ENCODE data around the gene RIOX2.

RIOX2 gene

GRCh38 chr3:97954228-97954827 lies 17.9 kb downstream of the RIOX2 start:
- DNase-seq = no peak

GRCh38 chr3:97952872-97953271 lies 19.4 kb downstream of the RIOX2 start:
- DNase-seq = no peak

- DNase-seq = no peak
Observed at GRCh38 chr3:97952280-97952679, 20.0 kb downstream of the RIOX2 start.

GRCh38 chr3:97950360-97950759 lies 21.9 kb downstream of the RIOX2 start:
- no peak for DNase-seq

GRCh38 chr3:97949743-97950142 lies 22.5 kb downstream of the RIOX2 start:
- no peak for DNase-seq

- no peak for DNase-seq
Observed at GRCh38 chr3:97949110-97949485, 23.1 kb downstream of the RIOX2 start.

- DNase-seq = no peak
Observed at GRCh38 chr3:97948351-97949109, 23.7 kb downstream of the RIOX2 start.

GRCh38 chr3:97942801-97943546 lies 29.3 kb downstream of the RIOX2 start:
- no peak for DNase-seq

GRCh38 chr3:97940034-97940433 lies 32.2 kb downstream of the RIOX2 start:
- no peak for DNase-seq

GRCh38 chr3:97939401-97939800 lies 32.8 kb downstream of the RIOX2 start:
- no peak for DNase-seq

- DNase-seq = no peak
Observed at GRCh38 chr3:97938444-97938843, 33.8 kb downstream of the RIOX2 start.

- DNase-seq = peak in 12 of 56 donors; percentile 12 to 84 (median 50)
Observed at GRCh38 chr3:97937205-97937604, 35.0 kb downstream of the RIOX2 start.

GRCh38 chr3:97935842-97936241 lies 36.4 kb downstream of the RIOX2 start:
- no peak for DNase-seq

- DNase-seq = no peak
Observed at GRCh38 chr3:97934980-97935695, 37.1 kb downstream of the RIOX2 start.

- DNase-seq = no peak
Observed at GRCh38 chr3:97932387-97932801, 39.8 kb downstream of the RIOX2 start.

- DNase-seq = peak in 2 of 56 donors; percentile 13 to 45
Observed at GRCh38 chr3:97931218-97931617, 41.0 kb downstream of the RIOX2 start.

GRCh38 chr3:97930018-97930417 lies 42.2 kb downstream of the RIOX2 start:
- no peak for DNase-seq

- DNase-seq = no peak
Observed at GRCh38 chr3:97928986-97929385, 43.2 kb downstream of the RIOX2 start.

- DNase-seq = no peak
Observed at GRCh38 chr3:97927704-97928103, 44.5 kb downstream of the RIOX2 start.

- no peak for DNase-seq
Observed at GRCh38 chr3:97917813-97918536, 54.3 kb downstream of the RIOX2 start.

GRCh38 chr3:97916576-97916975 lies 55.7 kb downstream of the RIOX2 start:
- DNase-seq = no peak
